GM12878 (cell line): ENCODE results near the gene NPR2. TPM values are rescaled to one million over a fixed set of nuclear protein-coding genes. Genes with fewer than 3 reads are reported as not detected.

Experiments
- ATAC-seq: fragments of 200-7000 bp; cut with Tn5 transposase; 3 replicates; pipeline ENCODE4 v1.9.1; 2020; ENCODE audit warnings: mild to moderate bottlenecking, moderate library complexity
- BruUV-seq: library from RNA; stranded (reverse); fragments of 400-500 nt; replicated peaks from 2 replicates; lab custom pipeline; 2021; lab: Mats Ljungman, UMichigan
- CTCF ChIA-PET: fragments of 300-600 bp; sonication (Branson Sonifier 250); formaldehyde crosslinking; extraction: SDS; loops from one replicate; lab custom pipeline; 2021; ENCODE audit warnings: inconsistent platforms; lab: Yijun Ruan, JAX
- POLR2A ChIA-PET: fragments of 350-600 bp; formaldehyde crosslinking; extraction: SDS; loops from one replicate; lab custom pipeline; 2021; ENCODE audit warnings: inconsistent platforms; lab: Charles Lee
- RAD21 ChIA-PET: fragments of 300-600 bp; sonication (Branson Sonifier 250); formaldehyde crosslinking; loops from one replicate; lab custom pipeline; 2023; ENCODE audit warnings: antibody characterized with exemption; ENCODE audit not compliant: unreplicated experiment; lab: Charles Lee
- SMC1A ChIA-PET: fragments of 300-600 bp; sonication (Branson Sonifier 250); formaldehyde crosslinking; loops from one replicate; lab custom pipeline; 2023; ENCODE audit not compliant: unreplicated experiment, uncharacterized antibody; lab: Charles Lee
- DNase-seq: peaks from one replicate; pipeline ENCODE4 v3.0.0-alpha.2; 2011; ENCODE audit warnings: low read depth, low spot score
- FAIRE-seq: peaks from 3 replicates; lab custom pipeline; 2011; peaks lifted over from hg19 to GRCh38; lab: Jason Lieb, UNC
- H2AFZ ChIP-seq: 2 replicates; pipeline ENCODE4 v1.6.0; 2011; ENCODE audit warnings: low read depth, low read length, control low read depth; ENCODE audit not compliant: control insufficient read depth
- H3K27ac ChIP-seq: 2 replicates; pipeline ENCODE4 v1.5.1; 2011; ENCODE audit warnings: control low read depth; ENCODE audit not compliant: control insufficient read depth, insufficient read depth
- H3K27me3 ChIP-seq, 2 experiments: replicated peaks in 1 of 2; 2 replicates each; pipeline versions ENCODE4 v1.6.0 to v1.6.1; 2011; ENCODE audit warnings: low read length in 1 of 2; ENCODE audit not compliant: control insufficient read depth in 2 of 2, insufficient read depth in 2 of 2
- H3K36me3 ChIP-seq, 2 experiments: 2 replicates each; pipeline ENCODE4 v1.5.1; 2011; ENCODE audit warnings: low read length in 1 of 2; ENCODE audit not compliant: control insufficient read depth in 2 of 2, insufficient read depth in 2 of 2
- H3K4me1 ChIP-seq: 2 replicates; pipeline ENCODE4 v1.6.1; 2011; ENCODE audit warnings: mild to moderate bottlenecking, low read length, moderate library complexity, mixed read lengths; ENCODE audit not compliant: control insufficient read depth, insufficient read depth
- H3K4me2 ChIP-seq: 2 replicates; pipeline ENCODE4 v1.6.0; 2011; ENCODE audit warnings: control low read depth; ENCODE audit not compliant: control insufficient read depth, insufficient read depth
- H3K4me3 ChIP-seq: fragments of 200-600 bp; sonication (generic); 2 replicates; pipeline ENCODE4 v1.5.1; 2016
- H3K79me2 ChIP-seq: 2 replicates; pipeline ENCODE4 v1.6.0; 2011; ENCODE audit warnings: low read length; ENCODE audit not compliant: control insufficient read depth, insufficient read depth
- H3K9ac ChIP-seq: 2 replicates; pipeline ENCODE4 v1.8.0; 2011; ENCODE audit warnings: low read length, control low read depth, mixed read lengths; ENCODE audit not compliant: control insufficient read depth, insufficient read depth
- H3K9me3 ChIP-seq: replicated peaks from 3 replicates; pipeline ENCODE4 v1.5.1; 2011; ENCODE audit warnings: mild to moderate bottlenecking, low read length; ENCODE audit not compliant: control insufficient read depth, insufficient read depth
- H4K20me1 ChIP-seq: 2 replicates; pipeline ENCODE4 v1.6.0; 2011; ENCODE audit not compliant: control insufficient read depth, insufficient read depth
- BMI1 ChIP-seq: fragments of 450-650 bp; IDR thresholded peaks from 2 replicates; pipeline ENCODE4 v1.6.1; 2016; ENCODE audit warnings: mild to moderate bottlenecking, moderate library complexity, borderline replicate concordance
- CUX1 ChIP-seq: IDR thresholded peaks from 2 replicates; pipeline ENCODE4 v1.6.1; 2012; ENCODE audit warnings: improper control_type of control experiment, low read depth, low read length; ENCODE audit not compliant: insufficient replicate concordance
- FOS ChIP-seq: IDR thresholded peaks from 3 replicates; pipeline ENCODE4 v1.6.1; 2011; ENCODE audit warnings: borderline replicate concordance; ENCODE audit not compliant: insufficient read length; ENCODE audit errors: extremely low read depth
- HDGF ChIP-seq: fragments of 450-650 bp; IDR thresholded peaks from 2 replicates; pipeline ENCODE4 v1.6.1; 2016; ENCODE audit warnings: antibody characterized with exemption
- IRF3 ChIP-seq: fragments of 450-650 bp; IDR thresholded peaks from 2 replicates; pipeline ENCODE4 v1.6.1; 2014; ENCODE audit warnings: mild to moderate bottlenecking
- MXI1 ChIP-seq: fragments of 150-350 bp; IDR thresholded peaks from 2 replicates; pipeline ENCODE4 v1.6.1; 2011; ENCODE audit warnings: low read depth, mild to moderate bottlenecking, inconsistent platforms, low read length, improper control_type of control experiment
- NFYB ChIP-seq: IDR thresholded peaks from 2 replicates; pipeline ENCODE4 v1.6.1; 2011; ENCODE audit warnings: low read depth, mild to moderate bottlenecking, low read length, improper control_type of control experiment, moderate library complexity; ENCODE audit not compliant: insufficient read depth
- POLR2AphosphoS5 ChIP-seq: IDR thresholded peaks from 2 replicates; pipeline ENCODE4 v1.6.1; 2011; ENCODE audit warnings: mild to moderate bottlenecking, low read length, inconsistent platforms
- RUNX3 ChIP-seq: IDR thresholded peaks from 2 replicates; pipeline ENCODE4 v1.6.1; 2012; ENCODE audit warnings: low read length, inconsistent platforms
- SREBF1 ChIP-seq: IDR thresholded peaks from 2 replicates; pipeline ENCODE4 v1.6.1; 2012; ENCODE audit warnings: mild to moderate bottlenecking, low read length
- STAT1 ChIP-seq: fragments of 450-650 bp; conservative IDR thresholded peaks from 2 replicates; pipeline ENCODE4 v1.6.1; 2014; ENCODE audit warnings: antibody characterized with exemption, mild to moderate bottlenecking
- ZNF217 ChIP-seq: fragments of 450-650 bp; IDR thresholded peaks from 2 replicates; pipeline ENCODE4 v1.6.1; 2017; ENCODE audit warnings: antibody characterized with exemption, mild to moderate bottlenecking
- ZNF592 ChIP-seq: fragments of 450-650 bp; IDR thresholded peaks from 2 replicates; pipeline ENCODE4 v1.6.1; 2017; ENCODE audit warnings: mild to moderate bottlenecking, moderate library complexity
- WGBS: methylation state at CpG from one replicate; pipeline ENCODE4 v1.1.6; 2016; ENCODE audit warnings: low lambda C conversion rate; ENCODE audit not compliant: insufficient replicate concordance, insufficient coverage; ENCODE audit errors: missing lambda C conversion rate; 5-methylcytosine and 5-hydroxymethylcytosine counted together
- in situ Hi-C: fragments of 300-500 bp; cut with MboI; formaldehyde crosslinking; loops from 9 replicates; pipeline ENCODE4 v1.14.3; 2018; ENCODE audit warnings: mixed read lengths
- intact Hi-C: fragments of 100-400 bp; cut with micrococcal nuclease; formaldehyde crosslinking; loops from one replicate; pipeline ENCODE4 v1.14.2; 2022; ENCODE audit not compliant: unreplicated experiment
- polyA plus RNA-seq, 11 experiments: library from polyadenylated mRNA; depleted of rRNA in 4 of 11; unstranded in 6 of 11; stranded (reverse) in 5 of 11; fragments of >200 nt; fragmentation: Nextera tagmentation in 4 of 11; fragmentation: Illumina TruSeq in 1 of 11; extraction: Ambion mirVana in 4 of 11; extraction: Trizol in 1 of 11; gene quantifications; 1 replicate in 1 of 11; 2 replicates in 10 of 11; pipeline versions ENCODE4 v1.2.1 to v1.2.3, GENCODE V29; 2011 to 2016; ENCODE audit warnings: inconsistent platforms in 2 of 11, missing spikeins in 2 of 11, low read depth in 1 of 11
- total RNA-seq, 4 experiments: library from RNA; depleted of rRNA in 3 of 4; stranded (reverse); fragments of >200 nt in 3 of 4; fragmentation: Illumina TruSeq in 1 of 4; extraction: Trizol in 1 of 4; gene quantifications; 2 replicates each; pipeline versions ENCODE4 v1.2.1 to v1.2.3, GENCODE V29; 2013 to 2021

The NPR2 gene
- total and polyA plus RNA-seq, 10 of the 15 experiments (the other 5 are each of a cell fraction or from before 2014, with no cell fraction given): 2.0 to 20.9 (median 6.8) TPM

GRCh38 chr9:35771075-35771433, 20.3 kb upstream of the NPR2 start (continued):
- no peak for TF ChIP-seq CUX1

GRCh38 chr9:35771534-35771933, 19.9 kb upstream of the NPR2 start:
- Histone ChIP-seq H3K9ac (no peak overlapping the region), H3K36me3 (peaks cover 0 to 3% of the 10 kb centered on the region in 2 experiments; a peak in 1 of 4 replicates), H3K27ac (no peak overlapping the region), H2AFZ (no peak overlapping the region), H3K4me3 (no peak overlapping the region), H3K27me3 (no peaks in the 10 kb centered on the region), H3K4me2 (no peak overlapping the region), H3K4me1 (no peaks in the 10 kb centered on the region), H3K9me3 (no peaks in the 10 kb centered on the region), H4K20me1 (no peaks in the 10 kb centered on the region), H3K79me2 (peaks cover 3% of the 10 kb centered on the region; the same call in 1 of the 2 replicates)
- POLR2A ChIA-PET: interaction anchor here (1.0 kb wide), 1 partner anchor 11 kb away, joined by 3 read pairs; no protein-coding TSS in a partner anchor
- SMC1A ChIA-PET: interaction anchor here (0.9 to 1.7 kb wide), 5 partner anchors 9 to 124 kb away, joined by 3 to 5 read pairs (median 3); no protein-coding TSS in a partner anchor
- 100% methylated on average over 1 of the region's 1 CpG for WGBS
- intact Hi-C loops (no loop called here), in situ Hi-C loops (no loop called here)
- ATAC-seq (no peak), DNase-seq (no peak), FAIRE-seq (no peak)
- CTCF ChIA-PET: interaction anchor here (0.9 to 4.7 kb wide), 10 partner anchors 10 to 110 kb away, joined by 3 to 23 read pairs (median 4); partner anchors contain the start of genes GBA2 and RGP1
- RAD21 ChIA-PET: interaction anchor here (1.0 kb wide), 1 partner anchor 34 kb away, joined by 3 read pairs; no protein-coding TSS in a partner anchor
- no TSS peak for BruUV-seq
- TF ChIP-seq BMI1 (no peak), RUNX3 (no peak), HDGF (no peak), POLR2AphosphoS5 (no peak), STAT1 (no peak), ZNF217 (no peak), MXI1 (no peak), IRF3 (no peak), NFYB (no peak), ZNF592 (no peak), FOS (no peak), SREBF1 (no peak)
